Measurements from ENCODE around the gene TRIP4.

GRCh38 chr15:64485796-64486195 is 98.2 kb downstream of the TRIP4 start:
- TF ChIP-seq CTCF (conservative IDR thresholded peaks at IDR 0.05; ENCODE audit: low read length) = no peak
- TF ChIP-seq EZH2phosphoT487 (IDR thresholded peaks at IDR 0.05; ENCODE audit: borderline replicate concordance, low read depth, low read length) = no peak
